Left kidney (tissue), 2 donors: ENCODE results near the gene CS. TPM values are rescaled to one million over a fixed set of nuclear protein-coding genes. Genes with fewer than 3 reads are reported as not detected.
"Not testable (repeated sequence)": the region's sequence is repeated elsewhere in the genome, so short reads cannot be mapped to it uniquely, and the experiment has no call there.

Experiments
- DNase-seq: peaks from one replicate; pipeline ENCODE4 v3.0.0-alpha.2; 2013
- polyA plus RNA-seq: library from polyadenylated mRNA; unstranded; fragments of 120-200 nt; gene quantifications from one replicate; pipeline ENCODE4 v1.2.1, GENCODE V29; 2013; ENCODE audit not compliant: insufficient read length

CS gene
- polyA plus RNA-seq, 1 donor: 241 TPM

- no peak for DNase-seq
Observed at GRCh38 chr12:56324206-56324605, 24.1 kb upstream of the CS start.

- not testable (repeated sequence) for DNase-seq
Observed at GRCh38 chr12:56321610-56322009, 21.5 kb upstream of the CS start.

- no peak for DNase-seq
Observed at GRCh38 chr12:56321027-56321426, 20.9 kb upstream of the CS start.

DNA sequence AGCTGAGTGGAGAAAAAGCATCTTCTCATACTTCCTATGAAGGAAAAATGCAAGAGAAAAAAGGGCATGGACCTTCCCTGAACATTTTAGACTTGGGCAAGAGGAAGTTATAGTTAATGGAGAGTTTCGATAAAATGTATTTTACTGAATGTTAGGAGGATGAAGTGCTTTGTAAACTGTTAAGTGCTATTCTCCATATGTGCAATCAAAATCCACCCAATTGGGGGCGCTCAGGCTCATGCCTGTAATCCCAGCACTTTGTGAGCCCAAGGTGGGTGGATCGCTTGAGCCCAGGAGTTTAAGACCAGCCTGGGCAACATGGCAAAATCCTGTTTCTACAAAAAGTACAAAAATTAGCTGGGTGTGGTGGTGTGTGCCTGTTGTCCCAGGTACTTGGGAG, 17.5 kb upstream of the CS start:
- no peak for DNase-seq

DNA sequence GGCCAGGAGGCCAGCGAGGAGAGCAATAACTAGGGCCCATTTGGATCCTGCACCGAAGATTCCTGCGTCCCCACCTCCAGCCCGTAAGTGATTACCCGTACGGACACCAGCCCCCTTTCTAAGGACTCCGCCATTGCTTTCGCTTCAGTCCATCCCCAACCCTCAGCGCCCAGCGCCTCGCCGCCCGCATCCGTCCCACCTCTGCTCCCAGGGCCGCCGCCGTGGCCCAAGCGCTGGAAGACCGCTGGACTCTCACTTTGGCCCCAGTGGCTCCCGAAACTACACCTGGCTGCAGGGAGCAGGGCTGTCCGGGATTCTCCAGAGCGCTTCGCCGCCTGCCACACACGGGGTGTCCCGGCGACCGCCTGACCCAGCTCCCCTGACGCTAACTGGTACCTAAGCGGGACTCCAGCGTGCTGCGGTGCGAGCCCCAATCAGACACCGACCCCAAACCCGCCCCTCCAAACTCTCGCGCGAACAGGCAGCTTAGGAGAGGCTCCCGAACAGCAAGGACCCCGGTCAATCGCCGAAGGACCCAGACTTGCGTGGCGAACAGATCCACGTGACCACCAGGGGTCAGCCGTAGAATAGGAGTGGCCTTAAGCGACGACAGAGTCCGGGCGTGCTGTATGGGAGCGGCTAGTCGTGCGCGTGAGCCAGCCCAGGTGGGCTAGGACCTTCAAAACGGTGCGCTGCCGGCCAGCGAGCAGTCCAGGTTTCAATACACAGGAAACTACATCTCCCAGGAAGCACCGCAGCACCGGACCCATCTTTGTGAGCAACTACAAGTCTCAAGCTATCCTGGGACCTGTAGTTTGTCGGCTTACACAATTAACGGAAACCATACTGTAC, 15.7 kb upstream of the CS start, which contains the start of gene CNPY2:
TSS of gene CNPY2 (minus strand) at position 367 of the 852 bp plus-strand sequence. CDS start 771 bp downstream, outside the sequence.
- peak; percentile 95 for DNase-seq

GRCh38 chr12:56315249-56315621, 15.1 kb upstream of the CS start:
- no peak for DNase-seq

GRCh38 chr12:56311003-56311402, 10.9 kb upstream of the CS start:
- no peak for DNase-seq

DNA sequence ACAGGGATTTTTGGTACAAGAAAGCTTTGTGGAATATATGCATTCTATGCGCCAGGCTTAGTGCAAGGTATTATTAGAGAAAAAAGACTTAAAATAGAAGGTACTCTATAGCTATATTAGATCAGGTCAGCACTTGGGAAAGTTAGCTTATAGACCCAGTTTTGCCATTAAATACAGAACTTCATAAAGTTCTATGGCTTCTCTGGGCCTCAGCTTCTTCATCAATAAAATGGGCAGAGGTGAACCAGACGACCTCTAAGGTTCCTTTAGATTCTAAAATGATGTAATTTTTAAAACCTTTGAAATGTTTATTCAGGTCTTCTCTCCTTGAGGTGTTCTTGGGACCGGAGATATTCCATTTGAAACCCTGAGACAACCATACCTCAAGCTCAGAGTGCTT, 8.6 kb upstream of the CS start:
- DNase-seq: no peak

DNA sequence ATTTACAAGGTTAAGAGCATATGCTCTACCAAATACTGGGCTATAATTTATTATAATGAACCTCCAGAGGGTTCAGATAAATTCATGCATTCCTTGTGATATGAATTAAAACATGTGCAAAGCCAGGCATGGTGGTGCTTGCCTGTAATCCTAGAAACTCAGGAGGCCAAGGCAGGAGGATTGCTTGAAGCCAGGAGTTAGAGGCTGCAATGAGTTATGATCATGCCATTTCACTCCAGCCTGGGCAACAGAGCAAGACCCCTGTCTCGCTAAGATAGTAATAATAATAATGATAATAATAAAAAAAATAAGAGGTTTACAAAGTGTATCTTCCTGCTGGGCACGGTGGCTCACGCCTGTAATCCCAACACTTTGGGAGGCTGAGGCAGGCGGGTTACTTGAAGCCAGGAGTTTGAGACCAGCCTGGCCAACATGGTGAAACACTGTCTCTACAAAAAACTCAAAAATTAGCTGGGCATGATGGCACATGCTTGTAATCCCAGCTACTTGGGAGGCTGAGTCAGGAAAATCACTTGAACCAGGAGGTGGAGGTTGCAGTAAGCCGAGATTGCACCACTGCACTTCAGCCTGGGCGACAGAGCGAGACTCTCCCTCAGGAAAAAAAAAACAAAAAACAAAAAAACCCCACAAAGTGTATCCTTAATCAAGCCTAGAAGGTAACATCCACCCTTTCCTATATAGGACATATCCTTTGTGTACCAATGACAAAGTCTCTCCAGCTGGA, 7.3 kb upstream of the CS start:
- DNase-seq: no peak

- DNase-seq: no peak
Observed at GRCh38 chr12:56304872-56305590, 4.9 kb upstream of the CS start.

DNA sequence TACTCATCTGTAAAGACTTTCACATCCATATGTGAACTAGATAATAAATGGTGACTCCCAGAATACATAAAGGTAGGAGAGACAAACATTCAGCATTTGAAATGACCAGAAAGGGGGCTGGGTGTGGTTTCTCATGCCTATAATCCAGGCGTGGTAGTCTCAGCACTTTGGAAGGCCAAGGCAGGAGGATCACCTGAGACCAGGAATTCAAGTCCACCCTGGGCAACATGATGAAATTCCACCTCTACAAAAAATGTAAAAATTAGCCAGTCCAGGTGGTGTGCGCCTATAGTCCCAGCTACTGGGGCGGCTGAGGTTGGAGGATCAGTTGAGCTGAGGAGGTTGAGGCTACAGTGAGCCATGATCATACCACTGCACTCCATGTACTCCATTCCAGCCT, 4.1 kb upstream of the CS start:
- DNase-seq: no peak

GRCh38 chr12:56300644-56301464, 724 bp upstream of the CS start:
- DNase-seq: no peak

GRCh38 chr12:56299308-56299852, 750 bp downstream of the CS start:
- DNase-seq: no peak

DNA sequence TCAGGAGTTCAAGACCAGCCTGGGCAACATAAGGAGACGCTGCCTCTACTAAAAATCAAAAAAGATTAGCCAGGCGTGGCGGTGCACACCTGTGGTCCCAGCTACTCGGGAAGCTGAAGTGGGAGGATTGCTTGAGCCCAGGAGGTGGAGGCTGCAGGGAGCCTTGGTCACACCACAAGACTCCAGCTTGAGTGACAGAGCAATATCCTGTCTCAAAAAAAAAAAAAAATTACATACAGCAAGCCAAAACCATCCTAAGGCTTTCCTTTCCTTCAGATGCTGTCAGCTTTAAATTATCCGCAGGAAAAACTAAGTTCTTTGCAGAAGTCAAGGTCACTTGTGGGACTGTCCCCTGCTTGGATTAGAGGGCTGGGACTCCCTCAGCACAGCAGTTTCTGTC, 1.3 kb downstream of the CS start:
- no peak for DNase-seq

DNA sequence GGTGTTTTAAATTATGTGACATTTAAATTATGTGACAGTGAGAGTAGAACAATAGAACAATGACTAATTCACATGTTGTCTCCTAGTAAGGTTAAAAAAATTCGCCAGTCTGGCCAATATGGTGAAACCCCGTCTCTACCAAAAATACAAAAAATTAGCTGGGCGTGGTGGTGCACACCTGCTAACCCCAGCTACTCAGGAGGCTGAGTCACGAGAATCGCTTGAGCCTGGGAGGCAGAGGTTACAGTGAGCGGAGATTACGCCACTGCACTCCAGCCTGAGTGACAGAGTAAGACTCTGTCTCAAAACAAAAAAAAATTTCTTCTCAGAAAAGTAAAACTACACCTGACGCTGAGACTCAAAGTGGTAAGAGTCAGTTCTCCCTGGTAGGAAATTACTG, 2.7 kb downstream of the CS start:
- no peak for DNase-seq

GRCh38 chr12:56296295-56296694, 3.8 kb downstream of the CS start:
- no peak for DNase-seq

DNA sequence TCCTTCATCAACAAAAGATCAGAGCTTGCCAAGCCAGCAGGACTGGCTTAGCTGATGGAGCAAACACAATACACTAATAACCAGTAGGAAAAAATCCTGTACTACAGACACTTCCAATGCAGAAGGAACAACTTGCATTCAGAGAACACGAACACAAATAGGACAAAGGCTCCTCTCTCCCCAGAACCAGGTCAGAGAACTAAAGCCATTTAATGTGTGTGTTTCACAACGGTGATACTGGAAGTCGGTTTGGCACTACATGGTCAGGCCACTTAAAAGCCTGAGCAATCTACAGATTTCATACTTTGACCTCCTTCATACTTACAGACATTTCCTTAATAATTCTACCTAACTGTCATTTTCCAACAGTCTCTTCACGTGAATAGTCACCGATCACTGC, 6.3 kb downstream of the CS start:
- DNase-seq: no peak

DNA sequence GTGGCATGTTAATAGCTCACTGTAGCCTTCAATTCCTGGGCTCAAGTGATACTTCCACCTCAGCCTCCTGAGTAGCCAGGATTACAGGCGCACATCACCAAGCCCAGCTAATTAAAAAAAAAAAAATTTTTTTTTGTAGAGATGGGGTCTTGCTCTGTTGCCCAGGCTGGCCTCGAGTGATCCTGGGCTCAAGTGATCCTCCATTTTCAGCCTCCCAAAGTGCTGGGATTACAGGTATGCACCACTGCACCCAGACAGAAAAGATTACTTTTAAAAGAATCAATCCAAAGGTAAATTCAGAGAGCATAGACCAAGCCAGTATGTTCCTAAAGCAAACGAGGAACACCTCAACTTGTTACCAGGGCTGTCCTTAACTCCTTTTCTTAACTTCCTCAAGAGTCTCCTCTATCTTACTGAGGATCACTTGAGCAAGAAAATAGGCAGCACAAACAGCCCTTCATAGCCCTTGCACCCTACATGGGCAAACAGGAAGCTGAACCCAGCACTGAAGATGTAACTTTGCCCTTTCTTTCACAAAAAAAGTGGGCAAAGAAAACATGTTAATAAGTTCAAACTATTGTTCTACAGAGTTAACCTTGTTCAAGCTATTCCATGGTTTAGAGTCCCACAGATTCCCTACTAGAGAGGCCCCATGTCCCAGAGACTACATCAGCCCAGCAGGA, 11.3 kb downstream of the CS start:
- no peak for DNase-seq

DNA sequence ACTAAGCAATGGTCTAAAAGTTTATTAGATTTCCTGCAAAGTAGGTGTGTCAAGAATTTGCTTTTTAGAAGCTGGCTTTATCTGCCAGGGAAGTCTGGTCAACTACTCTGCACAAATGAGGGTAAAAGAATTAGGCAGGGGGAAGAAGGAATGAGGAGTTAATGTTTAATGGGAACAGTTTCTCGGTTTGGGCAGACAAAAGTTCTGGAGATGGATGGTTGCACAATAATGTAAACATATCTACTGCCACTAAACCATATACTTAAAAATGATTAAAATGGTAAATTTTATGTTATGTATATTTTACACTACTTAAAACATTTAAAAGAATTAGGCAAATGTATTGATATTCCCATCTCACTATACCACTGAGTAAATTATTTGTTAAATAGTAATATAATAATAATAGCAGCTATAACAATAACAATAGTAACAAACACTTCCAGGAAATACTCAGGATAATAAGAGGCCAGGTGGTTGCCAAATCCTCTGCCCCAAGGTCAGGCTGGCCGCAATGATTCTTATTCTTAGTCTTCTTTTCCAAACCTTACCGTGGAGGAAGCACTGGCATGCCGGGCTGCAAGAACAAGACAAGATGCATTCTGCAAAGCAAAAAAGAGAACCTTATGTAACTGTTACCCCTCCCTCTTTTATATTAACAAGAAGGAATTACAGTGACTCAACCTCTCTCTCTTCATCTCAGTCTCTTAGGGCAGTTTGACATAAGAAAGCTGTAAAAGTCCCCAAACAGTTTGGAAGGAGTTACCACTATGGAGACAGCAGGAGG, 13.9 kb downstream of the CS start:
- DNase-seq: no peak

DNA sequence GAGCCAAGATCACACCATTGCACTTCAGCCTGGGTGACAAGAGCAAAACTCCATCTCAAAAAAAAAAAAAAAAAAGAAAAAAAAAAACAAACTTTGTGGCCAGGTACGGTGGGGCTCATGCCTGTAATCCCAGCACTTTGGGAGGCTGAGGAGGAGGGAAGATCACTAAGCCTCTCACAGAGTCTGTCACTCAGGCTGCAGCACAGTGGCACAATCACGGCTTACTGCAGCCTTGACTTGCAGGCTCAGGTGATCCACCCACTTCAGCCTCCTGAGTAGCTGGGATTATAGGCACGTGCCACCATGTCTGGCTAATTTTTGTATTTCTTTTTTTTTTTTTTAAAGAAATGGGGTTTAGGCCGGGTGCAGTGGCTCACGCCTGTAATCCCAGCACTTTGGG, 15.9 kb downstream of the CS start:
- not testable (repeated sequence) for DNase-seq
